Measurements from ENCODE around the gene DDX3X.
"Not testable (repeated sequence)": the region's sequence is repeated elsewhere in the genome, so short reads cannot be mapped to it uniquely, and the experiment has no call there.

Gene DDX3X

DNA sequence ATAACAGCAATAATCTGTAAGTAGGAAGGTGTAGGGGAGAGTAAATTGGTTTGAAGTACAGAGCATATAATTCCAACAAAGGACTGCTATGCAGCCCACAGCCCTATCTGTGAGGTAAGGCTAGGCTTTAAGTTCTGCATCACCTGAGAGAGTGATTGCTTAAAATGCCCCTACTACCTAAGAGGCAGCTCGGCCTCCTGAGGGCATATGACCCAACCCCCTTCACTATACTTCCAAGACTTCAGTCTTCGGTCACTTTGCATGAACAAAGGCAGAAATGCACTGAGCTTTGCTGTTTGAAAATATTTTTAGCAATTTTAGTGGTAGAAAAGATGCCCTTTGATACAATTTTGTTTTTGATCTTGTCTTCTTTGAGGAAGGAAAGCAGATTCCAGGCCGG lies 4.9 kb upstream of the DDX3X start:
- no peak for FAIRE-seq

- no peak for FAIRE-seq
These were observed 2.0 kb upstream of the DDX3X start for GRCh38 chrX:41332005-41332404.

DNA sequence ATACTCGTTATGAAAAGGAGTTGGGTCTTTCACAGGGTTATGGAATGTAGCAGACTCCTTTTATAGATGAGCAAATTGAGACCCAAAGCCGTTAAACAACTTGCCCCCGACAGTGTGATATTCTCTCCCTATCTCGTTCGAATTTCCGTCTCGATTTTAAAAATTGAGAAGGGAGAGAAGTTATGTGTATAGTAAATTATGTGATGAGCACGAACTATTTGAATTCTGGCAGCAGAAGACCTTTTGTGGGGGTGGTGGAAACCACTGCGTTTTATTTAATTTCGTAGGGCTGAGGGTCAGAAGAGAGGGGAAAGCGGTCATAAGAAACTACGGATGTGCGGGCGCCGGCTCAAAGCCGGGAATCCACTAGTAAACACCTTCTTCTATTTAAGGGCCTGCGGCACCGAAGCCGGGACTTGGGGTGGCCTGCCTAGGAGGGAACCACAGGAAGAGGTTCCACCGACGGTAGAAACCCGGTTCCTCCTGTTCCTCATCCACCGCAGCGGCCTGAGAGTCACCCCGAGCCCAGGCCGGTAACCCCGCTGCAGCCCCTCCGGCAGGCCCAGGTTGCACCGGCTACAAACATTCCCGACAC lies 1.5 kb upstream of the DDX3X start:
- no peak for FAIRE-seq

DNA sequence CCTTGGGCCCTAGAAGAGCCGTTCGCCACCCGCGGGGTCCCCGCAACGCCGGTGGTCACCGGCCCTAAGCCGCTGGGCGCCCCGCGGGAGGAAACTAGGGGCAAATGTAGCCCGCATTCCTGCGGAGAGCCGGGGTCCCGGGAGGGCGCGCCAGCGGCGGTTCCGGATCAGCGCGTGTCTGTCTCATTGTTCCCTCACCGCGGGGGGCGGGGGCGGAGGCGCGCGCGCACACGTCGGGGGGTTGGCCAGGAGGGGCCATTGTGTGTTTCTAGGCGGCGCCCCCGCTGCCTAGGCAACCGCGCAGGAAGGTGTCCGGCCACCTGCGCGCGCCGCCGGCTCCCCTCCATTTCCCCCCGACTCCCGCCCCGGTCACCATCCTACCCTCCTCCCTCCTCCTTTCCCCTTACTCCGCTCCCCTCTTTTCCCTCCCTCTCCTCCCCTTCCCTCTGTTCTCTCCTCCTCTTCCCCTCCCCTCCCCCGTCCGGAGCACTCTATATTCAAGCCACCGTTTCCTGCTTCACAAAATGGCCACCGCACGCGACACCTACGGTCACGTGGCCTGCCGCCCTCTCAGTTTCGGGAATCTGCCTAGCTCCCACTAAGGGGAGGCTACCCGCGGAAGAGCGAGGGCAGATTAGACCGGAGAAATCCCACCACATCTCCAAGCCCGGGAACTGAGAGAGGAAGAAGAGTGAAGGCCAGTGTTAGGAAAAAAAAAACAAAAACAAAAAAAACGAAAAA lies 789 bp upstream of the DDX3X start:
- FAIRE-seq: no peak

DNA sequence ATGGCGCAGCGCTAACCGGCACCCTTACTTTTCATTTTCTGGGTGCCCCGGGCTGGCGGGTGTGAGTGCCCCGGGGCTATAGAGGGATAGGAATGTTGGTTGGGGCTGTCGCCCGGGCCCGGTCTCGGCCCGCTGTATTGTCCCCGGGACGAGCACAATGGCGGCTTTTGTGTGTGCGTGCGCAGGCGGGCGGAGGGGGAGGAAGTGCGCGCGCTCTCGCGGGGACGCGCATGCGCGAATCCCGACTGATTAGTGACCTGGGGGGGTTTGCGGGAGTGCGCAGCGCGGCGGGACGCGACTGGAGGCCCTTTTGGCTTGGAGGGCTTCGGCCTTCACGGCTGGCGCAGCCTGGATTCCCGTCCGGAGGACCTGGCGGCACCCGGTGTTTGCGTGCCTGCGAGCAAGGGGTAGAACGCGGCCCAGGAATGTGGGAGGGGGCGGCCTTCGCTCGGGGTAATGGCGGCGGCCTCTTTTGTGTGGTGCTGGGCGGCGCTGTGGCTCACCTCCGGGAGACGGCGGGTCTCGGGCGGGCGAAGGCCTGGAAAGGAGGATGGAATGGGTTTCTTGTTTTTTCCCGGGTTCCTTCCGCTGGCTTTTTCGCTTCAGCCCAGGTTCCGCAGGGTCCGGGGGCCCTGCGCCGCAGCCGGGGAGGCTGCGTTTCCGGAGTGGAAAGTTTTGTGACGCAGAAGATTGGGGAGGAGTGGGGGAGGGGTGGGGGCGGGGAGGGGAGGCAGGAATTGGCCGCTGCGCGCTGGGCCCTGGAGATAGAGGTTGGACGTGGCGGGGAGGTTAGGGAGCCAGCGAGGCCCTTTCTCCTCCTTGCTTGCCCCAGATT lies 618 bp downstream of the DDX3X start:
- no peak for FAIRE-seq

DNA sequence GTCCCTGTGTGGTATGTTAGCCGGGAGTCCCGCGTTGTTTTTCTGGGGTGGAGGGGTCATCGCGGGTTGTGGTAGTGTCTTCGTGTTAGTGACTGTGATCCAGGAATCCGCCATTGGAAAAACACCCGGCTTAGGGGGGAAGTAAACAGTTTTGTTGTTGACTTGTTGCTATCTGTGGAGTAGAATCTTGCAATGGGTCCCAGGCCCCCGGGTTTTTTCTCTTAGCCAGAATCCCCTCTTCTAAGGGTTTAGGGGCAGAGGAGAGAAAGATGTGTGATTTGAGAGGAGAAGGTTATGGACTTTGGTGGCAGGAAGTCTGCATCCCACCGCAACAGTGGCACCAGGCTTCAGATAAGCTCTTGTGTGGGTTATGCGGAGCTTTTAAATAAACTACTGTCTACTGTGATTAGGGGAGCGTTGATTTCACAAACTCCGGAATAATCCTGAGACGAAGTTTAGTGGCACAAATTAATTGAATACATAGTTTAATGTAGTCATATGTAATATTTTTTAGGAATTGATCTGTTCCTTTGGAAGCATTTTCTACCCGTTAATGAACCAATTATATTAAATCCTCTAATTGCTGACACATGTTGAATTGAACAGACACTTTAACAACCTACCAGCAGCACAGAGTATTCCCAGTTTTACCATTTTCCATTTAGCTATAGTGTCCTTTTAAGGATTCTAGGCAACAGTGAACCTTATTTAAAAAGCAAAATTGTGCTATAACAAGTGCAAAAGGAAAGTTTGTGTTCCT lies 1.4 kb downstream of the DDX3X start:
- FAIRE-seq: no peak

DNA sequence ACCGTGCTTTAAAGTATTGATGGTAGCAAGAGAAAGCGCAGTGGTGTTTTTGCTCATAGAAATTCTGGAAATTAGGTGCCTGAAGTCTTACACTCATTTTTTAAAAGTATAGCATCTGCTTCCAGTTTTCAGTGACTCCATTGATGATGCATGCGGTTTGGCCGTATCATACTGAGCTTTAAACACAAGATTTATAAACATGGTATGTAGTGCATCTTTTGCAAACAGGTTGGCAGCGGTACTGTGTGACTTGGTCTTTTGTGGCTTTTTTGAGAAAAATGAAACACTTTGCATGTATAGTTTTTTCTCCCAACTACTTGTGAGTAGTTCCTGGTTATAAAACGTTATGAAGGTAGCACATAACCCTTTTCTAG lies 2.0 kb downstream of the DDX3X start:
- no peak for FAIRE-seq

GRCh38 chrX:41336447-41336846 lies 2.5 kb downstream of the DDX3X start:
- FAIRE-seq: no peak

DNA sequence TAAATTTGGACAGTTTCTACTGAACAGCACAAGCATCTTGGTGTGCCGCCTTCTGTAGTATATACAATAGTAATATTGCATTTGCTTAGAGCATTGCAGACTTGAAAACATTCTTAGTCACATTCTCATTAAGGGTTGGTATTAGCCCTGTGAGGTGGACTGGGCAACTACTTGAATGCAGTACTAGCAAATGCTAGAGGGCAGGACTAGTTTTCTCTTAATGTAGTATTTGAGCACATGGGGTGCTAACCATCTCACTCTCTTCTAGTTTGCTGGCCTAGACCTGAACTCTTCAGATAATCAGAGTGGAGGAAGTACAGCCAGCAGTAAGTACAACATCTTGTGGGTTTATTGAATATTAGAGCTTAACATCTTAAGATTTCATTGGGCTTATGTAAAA lies 3.2 kb downstream of the DDX3X start:
- no peak for FAIRE-seq

DNA sequence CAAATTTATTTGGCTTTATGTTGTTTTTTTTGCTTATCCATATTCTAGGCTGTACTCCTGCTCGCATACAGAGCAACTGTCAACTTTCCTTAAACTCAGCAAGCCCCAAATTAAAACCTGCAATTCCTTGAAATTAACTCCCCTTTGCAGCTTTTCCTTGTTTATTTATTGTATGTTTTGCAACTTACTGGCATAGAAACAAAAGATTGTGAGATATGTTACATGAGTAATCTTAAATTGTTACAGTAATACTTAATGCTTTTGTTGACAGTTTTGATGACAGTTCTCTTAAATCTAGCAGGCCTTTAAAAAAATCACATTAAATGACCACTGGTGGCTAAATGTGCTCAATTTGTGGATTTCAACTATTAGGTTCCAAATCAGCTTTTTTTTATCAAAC lies 4.5 kb downstream of the DDX3X start:
- no peak for FAIRE-seq

DNA sequence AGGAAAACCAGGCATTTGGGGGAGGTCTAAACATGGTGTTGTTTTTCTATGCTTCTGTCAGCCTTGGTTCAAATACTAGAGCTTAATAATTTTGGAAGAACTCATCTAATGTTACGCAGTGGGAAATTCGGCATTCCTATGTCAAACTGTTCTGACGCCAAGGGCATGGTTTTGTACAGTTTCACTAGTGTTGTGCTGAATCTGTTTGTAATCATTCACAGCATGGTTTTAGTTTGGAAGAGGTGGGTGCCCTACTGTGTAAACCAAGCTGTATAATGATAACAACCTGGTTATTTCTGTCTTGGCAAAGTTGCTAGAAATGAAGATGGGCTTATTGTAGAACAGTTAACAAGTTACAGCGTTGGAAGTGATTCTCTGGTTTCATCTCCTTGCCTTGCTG lies 5.2 kb downstream of the DDX3X start:
- no peak for FAIRE-seq

DNA sequence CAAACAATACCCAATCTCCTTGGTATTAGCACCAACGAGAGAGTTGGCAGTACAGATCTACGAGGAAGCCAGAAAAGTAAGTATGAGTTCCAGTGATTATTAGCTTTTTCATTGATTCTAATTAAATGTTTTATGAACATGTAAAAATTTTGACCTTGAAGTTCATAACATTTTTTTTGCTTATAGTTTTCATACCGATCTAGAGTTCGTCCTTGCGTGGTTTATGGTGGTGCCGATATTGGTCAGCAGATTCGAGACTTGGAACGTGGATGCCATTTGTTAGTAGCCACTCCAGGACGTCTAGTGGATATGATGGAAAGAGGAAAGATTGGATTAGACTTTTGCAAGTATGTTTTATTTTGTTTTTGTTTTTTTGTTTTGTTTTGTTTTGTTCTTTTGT lies 10.1 kb downstream of the DDX3X start:
- FAIRE-seq: no peak

GRCh38 chrX:41347186-41347585 lies 13.2 kb downstream of the DDX3X start:
- FAIRE-seq: no peak

DNA sequence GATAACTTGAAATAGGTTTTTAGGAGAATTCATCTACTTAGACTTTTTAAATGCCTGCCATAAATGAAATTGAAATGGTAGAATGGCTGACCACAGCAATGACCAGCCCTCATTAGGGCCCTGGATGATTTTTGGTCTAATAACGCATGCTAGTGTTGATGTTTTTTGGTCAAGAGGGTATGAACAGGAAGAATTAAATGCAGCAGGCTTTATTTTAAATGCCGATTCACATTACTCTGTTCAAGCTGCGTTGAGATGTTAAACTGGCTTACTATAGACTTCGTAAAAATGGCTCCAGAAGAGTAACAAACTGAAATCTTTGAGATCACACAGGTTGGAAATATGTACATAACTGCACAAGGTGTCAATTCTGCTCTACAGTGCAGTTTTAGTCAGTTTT lies 14.6 kb downstream of the DDX3X start:
- FAIRE-seq: no peak

- no peak for FAIRE-seq
These were observed 16.4 kb downstream of the DDX3X start for GRCh38 chrX:41350150-41350975.

- FAIRE-seq: no peak
These were observed 17.1 kb downstream of the DDX3X start for GRCh38 chrX:41350976-41351569.

DNA sequence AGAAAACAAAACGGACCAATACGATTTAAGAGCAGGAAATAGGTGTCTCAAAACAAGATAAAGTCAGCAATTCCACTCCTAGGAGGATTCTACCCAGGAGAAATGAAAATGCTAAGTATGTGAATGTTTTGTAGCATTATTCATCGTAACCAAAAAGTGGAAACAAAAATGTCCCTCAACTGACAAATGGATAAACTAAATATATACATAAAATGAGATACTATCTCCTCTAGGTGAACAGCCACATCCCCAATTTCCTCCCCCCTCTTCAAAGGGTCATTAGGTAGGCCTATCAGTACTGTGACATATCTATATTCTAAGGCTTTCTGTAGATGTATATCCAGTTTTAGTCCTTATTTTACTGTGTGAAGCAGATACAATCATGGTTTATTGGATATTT lies 18.0 kb downstream of the DDX3X start:
- FAIRE-seq: no peak

GRCh38 chrX:41352329-41352838 lies 18.4 kb downstream of the DDX3X start:
- FAIRE-seq: no peak

DNA sequence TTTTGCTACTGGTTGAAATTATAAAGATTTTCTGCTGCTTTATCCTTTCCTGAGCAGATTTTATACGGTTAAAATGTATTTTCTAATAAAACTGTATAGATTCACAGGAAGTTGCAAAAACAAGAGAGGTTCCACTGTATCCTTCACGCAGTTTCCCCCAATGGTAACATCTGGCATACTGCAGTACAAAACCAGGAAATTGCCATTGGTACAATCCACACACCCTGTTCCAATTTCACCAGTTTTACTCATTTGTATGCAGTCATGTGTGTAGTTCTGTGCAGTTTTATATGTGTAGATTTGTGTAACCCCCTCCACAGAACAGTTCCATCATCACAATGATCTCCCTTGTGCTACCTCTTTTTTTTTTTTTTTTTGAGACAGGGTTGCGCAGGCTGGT lies 20.0 kb downstream of the DDX3X start:
- no peak for FAIRE-seq

GRCh38 chrX:41369152-41369551 lies 35.2 kb downstream of the DDX3X start:
- FAIRE-seq: no peak

DNA sequence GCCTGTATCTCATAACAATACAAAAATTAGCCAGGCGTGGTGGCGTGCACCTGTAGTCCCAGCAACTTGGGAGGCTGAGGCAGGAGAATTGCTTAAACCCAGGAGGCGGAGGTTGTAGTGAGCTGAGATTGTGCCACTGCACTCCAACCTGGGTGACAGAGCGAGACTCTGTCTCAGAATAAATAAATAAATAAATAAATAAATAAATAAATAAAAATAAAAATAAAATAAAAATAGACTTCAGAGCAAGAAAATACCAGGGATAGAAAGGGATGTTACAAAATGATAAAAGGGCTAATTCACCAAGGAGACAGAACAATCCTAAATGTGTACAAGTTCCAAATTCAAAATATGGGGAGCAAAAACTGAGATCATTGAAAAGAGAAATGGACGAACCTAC lies 37.6 kb downstream of the DDX3X start:
- not testable (repeated sequence) for FAIRE-seq
